Muscle of leg (tissue), 11 donors: ENCODE results near the gene TMEM132D. TPM values are rescaled to one million over a fixed set of nuclear protein-coding genes. Genes with fewer than 3 reads are reported as not detected.
"Not testable (repeated sequence)": the region's sequence is repeated elsewhere in the genome, so short reads cannot be mapped to it uniquely, and the experiment has no call there.

Experiments
- DNase-seq: peaks from one replicate; pipeline ENCODE4 v3.0.0; 2013
- H3K27ac ChIP-seq: one replicate; pipeline ENCODE4 v1.5.1; 2013; ENCODE audit warnings: mild to moderate bottlenecking, low read length, control low read depth
- H3K27me3 ChIP-seq: one replicate; pipeline ENCODE4 v1.6.1; 2013; ENCODE audit warnings: low read length; ENCODE audit not compliant: control insufficient read depth, insufficient read depth
- H3K36me3 ChIP-seq: one replicate; pipeline ENCODE4 v1.6.1; 2013; ENCODE audit warnings: low read length; ENCODE audit not compliant: control insufficient read depth, insufficient read depth
- H3K4me1 ChIP-seq: one replicate; pipeline ENCODE4 v1.6.1; 2013; ENCODE audit warnings: low read length; ENCODE audit not compliant: control insufficient read depth, insufficient read depth
- H3K4me3 ChIP-seq: one replicate; pipeline ENCODE4 v1.5.1; 2013; ENCODE audit warnings: low read length, control low read depth
- H3K9me3 ChIP-seq: replicated peaks from 2 replicates; pipeline ENCODE4 v1.6.1; 2013; ENCODE audit warnings: low read depth, low read length; ENCODE audit not compliant: control insufficient read depth
- WGBS: methylation state at CpG from one replicate; pipeline ENCODE4 v1.1.5; 2013; ENCODE audit warnings: missing lambda C conversion rate; ENCODE audit not compliant: insufficient coverage; 5-methylcytosine and 5-hydroxymethylcytosine counted together
- polyA plus RNA-seq, 8 donors: library from polyadenylated mRNA; unstranded; fragments of 120-200 nt; gene quantifications; one replicate each; pipeline versions ENCODE4 v1.2.1 to v1.2.3, GENCODE V29; 2013; ENCODE audit warnings: inconsistent platforms in 1 of 8, low replicate concordance in 1 of 8; ENCODE audit not compliant: insufficient read length in 8 of 8, insufficient read depth in 1 of 8
- total RNA-seq: library from RNA; stranded (reverse); fragments of 120-200 nt; gene quantifications from one replicate; pipeline ENCODE4 v1.2.4, GENCODE V29; 2013

Gene TMEM132D
- total and polyA plus RNA-seq, 9 donors: 0.44 to 2.0 (median 0.85) TPM

GRCh38 chr12:129903092-129903945 lies 506 bp downstream of the TMEM132D start:
- H3K36me3 ChIP-seq: no peaks in the 10 kb centered on the region
- H3K4me3 ChIP-seq: peak overlapping the region; percentile 2
- WGBS: 1% methylated on average over 93 of the region's 93 CpGs
- peaks cover 57% of the 10 kb centered on the region for H3K27me3 ChIP-seq
- peaks cover 2% of the 10 kb centered on the region for H3K4me1 ChIP-seq
- DNase-seq: no peak
- H3K27ac ChIP-seq: no peak overlapping the region
- H3K9me3 ChIP-seq: no peaks in the 10 kb centered on the region

- H3K27ac ChIP-seq: no peak overlapping the region
- H3K27me3 ChIP-seq: peaks cover 50% of the 10 kb centered on the region
- peaks cover 2% of the 10 kb centered on the region for H3K4me1 ChIP-seq
- H3K9me3 ChIP-seq: no peaks in the 10 kb centered on the region
- whole genome bisulfite sequencing: 2% methylated on average over 14 of the region's 19 CpGs
- H3K4me3 ChIP-seq: peak overlapping the region; percentile 2
- DNase-seq: no peak
- H3K36me3 ChIP-seq: no peaks in the 10 kb centered on the region
Observed at GRCh38 chr12:129902371-129903091, 1.3 kb downstream of the TMEM132D start.

- peaks cover 39% of the 10 kb centered on the region for H3K27me3 ChIP-seq
Observed at GRCh38 chr12:129901254-129901653, 2.6 kb downstream of the TMEM132D start.

GRCh38 chr12:129900306-129900705 lies 3.5 kb downstream of the TMEM132D start:
- H3K27ac ChIP-seq: no peak overlapping the region
- 74% methylated on average over 10 of the region's 10 CpGs for WGBS
- H3K36me3 ChIP-seq: no peaks in the 10 kb centered on the region
- H3K9me3 ChIP-seq: no peaks in the 10 kb centered on the region
- DNase-seq: no peak
- peaks cover 36% of the 10 kb centered on the region for H3K27me3 ChIP-seq
- no peak overlapping the region for H3K4me3 ChIP-seq
- peaks cover 2% of the 10 kb centered on the region for H3K4me1 ChIP-seq

More at GRCh38 chr12:129901254-129901653, 2.6 kb downstream of the TMEM132D start:
- Histone ChIP-seq H3K4me3 (no peak overlapping the region), H3K27ac (no peak overlapping the region), H3K36me3 (no peaks in the 10 kb centered on the region), H3K9me3 (no peaks in the 10 kb centered on the region), H3K4me1 (peaks cover 2% of the 10 kb centered on the region)
- no peak for DNase-seq
- WGBS: 83% methylated on average over 2 of the region's 2 CpGs

- H3K9me3 ChIP-seq, H3K27ac ChIP-seq, DNase-seq, H3K36me3 ChIP-seq, H3K4me3 ChIP-seq, H3K4me1 ChIP-seq: not testable (repeated sequence)
- WGBS: 100% methylated on average over 1 of the region's 1 CpG
- H3K27me3 ChIP-seq: peaks cover 27% of the 10 kb centered on the region
Observed at GRCh38 chr12:129899045-129899444, 4.8 kb downstream of the TMEM132D start.

- WGBS: 76% methylated on average over 2 of the region's 4 CpGs
- DNase-seq: no peak
Observed at GRCh38 chr12:129893691-129894090, 10.1 kb downstream of the TMEM132D start.

GRCh38 chr12:129887101-129887500 lies 16.7 kb downstream of the TMEM132D start:
- no peaks in the 10 kb centered on the region for H3K27me3 ChIP-seq
- 10% methylated on average over 2 of the region's 4 CpGs for WGBS
- no peak overlapping the region for H3K4me3 ChIP-seq
- H3K4me1 ChIP-seq: no peaks in the 10 kb centered on the region
- H3K9me3 ChIP-seq: no peaks in the 10 kb centered on the region
- H3K36me3 ChIP-seq: no peaks in the 10 kb centered on the region
- H3K27ac ChIP-seq: no peak overlapping the region
- peak; percentile 62 for DNase-seq

More at GRCh38 chr12:129893691-129894090, 10.1 kb downstream of the TMEM132D start:
- Histone ChIP-seq H3K27me3 (peaks cover 2% of the 10 kb centered on the region), H3K36me3 (no peaks in the 10 kb centered on the region), H3K9me3 (no peaks in the 10 kb centered on the region), H3K27ac (no peak overlapping the region), H3K4me3 (no peak overlapping the region), H3K4me1 (no peaks in the 10 kb centered on the region)

- DNase-seq: no peak
- 83% methylated on average over 2 of the region's 5 CpGs for WGBS
- no peaks in the 10 kb centered on the region for H3K9me3 ChIP-seq
- no peak overlapping the region for H3K27ac ChIP-seq
- no peaks in the 10 kb centered on the region for H3K27me3 ChIP-seq
- H3K4me3 ChIP-seq: no peak overlapping the region
- H3K4me1 ChIP-seq: no peaks in the 10 kb centered on the region
- H3K36me3 ChIP-seq: no peaks in the 10 kb centered on the region
Observed at GRCh38 chr12:129886541-129886940, 17.3 kb downstream of the TMEM132D start.

- no peak overlapping the region for H3K27ac ChIP-seq
- DNase-seq: no peak
- no peaks in the 10 kb centered on the region for H3K27me3 ChIP-seq
- no peak overlapping the region for H3K4me3 ChIP-seq
- no peaks in the 10 kb centered on the region for H3K4me1 ChIP-seq
- H3K36me3 ChIP-seq: no peaks in the 10 kb centered on the region
- no peaks in the 10 kb centered on the region for H3K9me3 ChIP-seq
- 44% methylated on average over 2 of the region's 3 CpGs for WGBS
Observed at GRCh38 chr12:129885287-129885686, 18.5 kb downstream of the TMEM132D start.

GRCh38 chr12:129877411-129877810 lies 26.4 kb downstream of the TMEM132D start:
- Histone ChIP-seq H3K4me3 (no peak overlapping the region), H3K4me1 (no peaks in the 10 kb centered on the region), H3K27ac (no peak overlapping the region), H3K36me3 (no peaks in the 10 kb centered on the region), H3K27me3 (no peaks in the 10 kb centered on the region), H3K9me3 (no peaks in the 10 kb centered on the region)
- no peak for DNase-seq
- 79% methylated on average over 3 of the region's 11 CpGs for WGBS
